Measurements from ENCODE around the gene THRB. TPM values are rescaled to one million over a fixed set of nuclear protein-coding genes. Genes with fewer than 3 reads are reported as not detected.

THRB gene
- total and polyA plus RNA-seq, 9 of the 15 experiments (the other 6 are each of a cell fraction or from before 2014, with no cell fraction given): 1.7 to 14.9 (median 6.9) TPM

- H3K27me3 ChIP-seq (ENCODE audit: control insufficient read depth in 2 of 2, insufficient read depth in 2 of 2, low read length in 2 of 2): no peaks in the 10 kb centered on the region
- TF ChIP-seq ZNF507 (tag; conservative IDR thresholded peaks at IDR 0.05) (no peak), IFI16 (CRISPR knock-in tag; IDR thresholded peaks at IDR 0.05) (no peak), SREBF1 (IDR thresholded peaks at IDR 0.05; ENCODE audit: borderline replicate concordance, low read depth, low read length) (no peak), ZNF347 (CRISPR knock-in tag; IDR thresholded peaks at IDR 0.05; ENCODE audit: low read depth) (no peak), MECOM (CRISPR knock-in tag; IDR thresholded peaks at IDR 0.05) (no peak), ZBTB49 (CRISPR knock-in tag; IDR thresholded peaks at IDR 0.05; ENCODE audit: borderline replicate concordance) (no peak), ZNF184 (CRISPR knock-in tag; IDR thresholded peaks at IDR 0.05) (no peak), ZBED1 (IDR thresholded peaks at IDR 0.05) (no peak), AFF1 (IDR thresholded peaks at IDR 0.05; ENCODE audit: low read depth in 1 of 2, partially characterized antibody in 2 of 2) (no peak), ZC3H8 (IDR thresholded peaks at IDR 0.05) (no peak)
- ChIA-PET CTCF (ENCODE audit: low intra/inter-chr PET ratio) (no interaction called here), POLR2A (no interaction called here)
- FAIRE-seq: no peak
- no peaks in the 10 kb centered on the region for H3K36me3 ChIP-seq (ENCODE audit: control insufficient read depth, insufficient read depth, low read length)
- H3K4me1 ChIP-seq (replicated peaks in 1 of 2; ENCODE audit: control insufficient read depth in 2 of 2, insufficient read depth in 2 of 2, low read length in 2 of 2): no peaks in the 10 kb centered on the region
- no peak for ATAC-seq
- H3K9ac ChIP-seq (ENCODE audit: insufficient read depth in 1 of 2, low read depth in 2 of 2, low read length in 2 of 2): no peak overlapping the region
- WGBS (ENCODE audit: insufficient coverage, low coverage, missing lambda C conversion rate): 14% methylated on average over 3 of the region's 3 CpGs
- in situ Hi-C loops (cut with MboI): no loop called here
- H2AFZ ChIP-seq (ENCODE audit: low read depth, low read length): no peak overlapping the region
- intact Hi-C loops (cut with micrococcal nuclease): no loop called here
- H3K27ac ChIP-seq (ENCODE audit: extremely low read depth, low read depth, low read length): no peak overlapping the region
- no peaks in the 10 kb centered on the region for H3K9me1 ChIP-seq (ENCODE audit: control insufficient read depth, insufficient read depth, low read length)
- no peak overlapping the region for H3K4me3 ChIP-seq
- BruUV-seq (replicated peaks): no TSS peak
- no peak overlapping the region for H3K4me2 ChIP-seq (ENCODE audit: insufficient read depth, low read length)
- H3K79me2 ChIP-seq (ENCODE audit: control insufficient read depth, insufficient read depth, low read length): no peaks in the 10 kb centered on the region
- H3K9me3 ChIP-seq (replicated peaks; ENCODE audit: control insufficient read depth, insufficient read depth, low read depth, low read length): no peaks in the 10 kb centered on the region
- H4K20me1 ChIP-seq (replicated peaks; ENCODE audit: control insufficient read depth, insufficient read depth, low read length): no peaks in the 10 kb centered on the region
- DNase-seq (ENCODE audit: extremely low read depth in 1 of 4, low spot score in 3 of 4): no peak
Measured at GRCh38 chr3:24137334-24137733, 357.3 kb downstream of the THRB start.

Data from K562 (cell line).